Effector CD8-positive, alpha-beta T cell (primary cell): ENCODE results near the gene PRLR.
"Not testable (repeated sequence)": the region's sequence is repeated elsewhere in the genome, so short reads cannot be mapped to it uniquely, and the experiment has no call there.

Experiments
- DNase-seq: peaks from one replicate; lab custom pipeline; 2025; lab: John Stamatoyannopoulos, UW

The PRLR gene

GRCh38 chr5:35127006-35127405, 103.3 kb downstream of the PRLR start:
- no peak for DNase-seq

GRCh38 chr5:35125746-35126145, 104.5 kb downstream of the PRLR start:
- no peak for DNase-seq

GRCh38 chr5:35124932-35125331, 105.4 kb downstream of the PRLR start:
- no peak for DNase-seq

- no peak for DNase-seq
These were observed 107.5 kb downstream of the PRLR start for GRCh38 chr5:35122819-35123218.

GRCh38 chr5:35120715-35121114, 109.6 kb downstream of the PRLR start:
- no peak for DNase-seq

GRCh38 chr5:35117967-35118366, 112.3 kb downstream of the PRLR start:
- no peak for DNase-seq

GRCh38 chr5:35115920-35116319, 114.4 kb downstream of the PRLR start:
- DNase-seq = no peak

- no peak for DNase-seq
These were observed 115.6 kb downstream of the PRLR start for GRCh38 chr5:35114698-35115097.

GRCh38 chr5:35112300-35112699, 118.0 kb downstream of the PRLR start:
- DNase-seq = no peak

- not testable (repeated sequence) for DNase-seq
These were observed 125.7 kb downstream of the PRLR start for GRCh38 chr5:35104550-35104949.

- DNase-seq = no peak
These were observed 126.5 kb downstream of the PRLR start for GRCh38 chr5:35103637-35104299.

- DNase-seq = not testable (repeated sequence)
These were observed 128.6 kb downstream of the PRLR start for GRCh38 chr5:35101720-35102119.

- no peak for DNase-seq
These were observed 129.3 kb downstream of the PRLR start for GRCh38 chr5:35101016-35101415.

- DNase-seq = no peak
These were observed 132.1 kb downstream of the PRLR start for GRCh38 chr5:35098214-35098613.

GRCh38 chr5:35096932-35097331, 133.4 kb downstream of the PRLR start:
- no peak for DNase-seq

- no peak for DNase-seq
These were observed 134.1 kb downstream of the PRLR start for GRCh38 chr5:35096216-35096615.

GRCh38 chr5:35095366-35095765, 134.9 kb downstream of the PRLR start:
- no peak for DNase-seq

GRCh38 chr5:35094948-35095347, 135.3 kb downstream of the PRLR start:
- no peak for DNase-seq

GRCh38 chr5:35092703-35093102, 137.6 kb downstream of the PRLR start:
- DNase-seq = no peak

GRCh38 chr5:35091704-35092103, 138.6 kb downstream of the PRLR start:
- no peak for DNase-seq

- DNase-seq = peak; percentile 28
These were observed 140.7 kb downstream of the PRLR start for GRCh38 chr5:35089334-35090314.

- no peak for DNase-seq
These were observed 142.3 kb downstream of the PRLR start for GRCh38 chr5:35087991-35088390.

GRCh38 chr5:35083150-35083549, 147.1 kb downstream of the PRLR start:
- no peak for DNase-seq
